T-helper 1 cell treated with Interleukin-12 subunit alpha and Interleukin-12 subunit beta and Interleukin-4 antibody, amounts not matched to agents 30 ng/mL and 1 ng/mL, for 36 hours (primary cell): ENCODE measurements around the gene PITPNM1. TPM values are rescaled to one million over a fixed set of nuclear protein-coding genes. Genes with fewer than 3 reads are reported as not detected.
"Not testable (repeated sequence)": the region's sequence is repeated elsewhere in the genome, so short reads cannot be mapped to it uniquely, and the experiment has no call there.

Experiments
- intact Hi-C: fragments of 100-400 bp; cut with micrococcal nuclease; formaldehyde crosslinking; loops from one replicate; pipeline ENCODE4 v1.15.1; 2024
- total RNA-seq: library from RNA; stranded (reverse); gene quantifications from 2 replicates; pipeline ENCODE4 v1.2.3, GENCODE V29; 2022

The PITPNM1 gene
- total RNA-seq, 1 donor from 2014 or later = 119 TPM

GRCh38 chr11:67523556-67524479 is 18.7 kb upstream of the PITPNM1 start:
- intact Hi-C loops = no loop called here

DNA sequence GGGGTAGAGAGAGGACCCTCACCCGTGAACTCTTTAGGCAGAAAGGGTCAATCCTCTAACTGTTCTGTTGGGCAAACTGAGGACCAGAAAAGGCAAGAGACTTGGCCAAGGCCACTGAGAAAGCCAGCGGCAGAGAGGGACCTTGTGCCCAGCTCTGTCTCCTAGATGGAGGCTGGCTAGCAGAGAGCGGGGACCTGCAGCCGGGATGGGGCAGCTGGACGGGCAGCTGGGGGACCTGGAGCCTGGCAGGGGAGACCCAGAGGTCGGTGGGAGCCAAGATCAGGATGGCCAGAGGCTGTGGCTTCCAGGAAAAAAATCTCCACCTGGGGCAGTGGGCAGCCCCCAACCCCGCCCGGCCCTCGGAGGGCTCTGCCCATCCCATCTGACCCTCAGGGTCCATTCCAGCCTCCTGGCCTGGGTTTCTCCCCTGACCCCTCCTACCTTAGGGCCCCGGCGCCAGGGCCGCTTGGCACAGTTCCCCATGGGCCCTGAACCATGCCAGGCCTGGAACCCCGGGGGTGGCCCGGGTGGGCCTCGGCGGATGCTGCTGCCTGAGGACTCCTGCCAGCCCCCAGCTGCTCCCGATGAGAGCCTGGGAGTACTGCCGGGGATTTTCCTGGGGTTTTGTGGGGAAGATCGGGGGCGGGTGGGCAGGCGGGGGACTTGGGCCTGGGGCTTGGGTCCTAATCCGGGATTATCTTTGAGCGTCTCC is 17.8 kb upstream of the PITPNM1 start, which contains the start of gene CABP2:
TSS of gene CABP2 (minus strand) at position 603 of the 712 bp plus-strand sequence. CDS start at position 483, 120 bp downstream.
- intact Hi-C loops = no loop called here

- intact Hi-C loops = no loop called here
Measured at GRCh38 chr11:67522338-67522737, 17.2 kb upstream of the PITPNM1 start.

- intact Hi-C loops = no loop called here
Measured at GRCh38 chr11:67521924-67522323, 16.8 kb upstream of the PITPNM1 start.

- intact Hi-C loops = no loop called here
Measured at GRCh38 chr11:67520856-67521824, 16.0 kb upstream of the PITPNM1 start.

GRCh38 chr11:67519726-67520125 is 14.6 kb upstream of the PITPNM1 start:
- intact Hi-C loops = no loop called here

- intact Hi-C loops = no loop called here
Measured at GRCh38 chr11:67517784-67518552, 12.8 kb upstream of the PITPNM1 start.

GRCh38 chr11:67516806-67517205 is 11.6 kb upstream of the PITPNM1 start:
- intact Hi-C loops = no loop called here

- intact Hi-C loops = no loop called here
Measured at GRCh38 chr11:67514116-67514515, 9.0 kb upstream of the PITPNM1 start.

DNA sequence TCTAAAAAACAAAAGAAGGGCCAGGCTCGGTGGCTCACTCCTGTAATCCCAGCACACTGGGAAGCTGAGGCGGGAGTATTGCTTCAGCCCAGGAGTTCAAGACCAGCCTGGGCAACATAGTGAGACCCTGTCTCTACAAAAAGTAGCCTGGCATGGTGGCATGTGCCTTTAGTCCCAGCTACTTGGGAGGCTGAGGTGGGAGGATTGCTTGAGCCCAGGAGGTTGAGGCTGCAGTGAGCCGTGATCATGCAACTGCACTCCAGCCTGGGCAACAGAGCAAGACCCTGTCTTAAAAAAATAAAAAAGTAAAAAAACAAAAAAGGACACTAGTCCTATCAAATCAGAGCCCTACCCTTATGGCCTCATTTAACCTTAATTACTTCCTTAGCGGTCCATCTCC is 6.4 kb upstream of the PITPNM1 start:
- intact Hi-C loops = not testable (repeated sequence)

- intact Hi-C loops = no loop called here
Measured at GRCh38 chr11:67510023-67510345, 4.8 kb upstream of the PITPNM1 start.

DNA sequence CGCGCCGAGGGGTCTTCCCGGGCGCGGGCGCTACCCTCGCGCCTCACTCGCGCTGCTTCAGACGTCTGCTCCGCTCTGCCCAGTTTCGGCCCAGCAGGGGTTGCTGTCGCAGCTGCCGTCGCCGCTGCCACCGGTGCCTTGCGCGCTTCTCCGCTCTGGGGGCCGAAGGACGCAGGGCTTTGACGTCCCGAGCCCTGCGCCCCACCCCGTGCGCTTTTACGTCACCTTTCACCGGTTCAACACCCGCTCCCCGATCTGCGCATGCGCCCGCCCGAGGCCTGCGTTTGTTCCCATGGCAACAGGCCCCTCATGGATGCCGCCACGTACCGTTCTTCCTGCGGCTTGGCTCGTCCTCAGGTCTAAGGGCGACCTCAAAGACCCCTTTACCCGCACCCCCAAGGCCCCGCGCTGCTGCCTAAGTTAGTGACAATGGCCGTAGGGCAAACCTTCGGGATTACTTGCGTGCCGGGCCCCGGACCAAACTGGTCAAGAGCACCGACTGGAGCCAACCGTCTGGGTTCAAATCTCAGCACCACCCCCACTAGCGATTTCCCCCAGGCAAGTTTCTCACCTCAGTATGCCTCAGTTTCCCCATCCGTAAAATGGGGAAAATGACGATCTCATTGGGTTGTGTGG is 3.4 kb upstream of the PITPNM1 start:
- intact Hi-C loops = loop anchor here (1.0 to 5.0 kb wide), 11 partner anchors 25 to 524 kb away; partner anchors contain the start of genes AIP, KDM2A, NDUFS8 and NDUFV1

GRCh38 chr11:67507864-67508485 is 2.8 kb upstream of the PITPNM1 start, which contains the start of gene CDK2AP2:
CDK2AP2 (minus strand) TSS chr11:67508162; CDS start chr11:67508082, 80 bp downstream.
- intact Hi-C loops = loop anchor here (1.0 to 5.0 kb wide), 12 partner anchors 25 to 524 kb away; partner anchors contain the start of genes AIP, KDM2A, NDUFS8 and NDUFV1

- intact Hi-C loops = loop anchor here (2.0 to 5.0 kb wide), 2 partner anchors 237 to 525 kb away; partner anchors contain the start of gene NDUFS8
Measured at GRCh38 chr11:67507242-67507863, 2.2 kb upstream of the PITPNM1 start.

- intact Hi-C loops = loop anchor here (1.0 to 5.0 kb wide), 7 partner anchors 37 to 526 kb away; partner anchors contain the start of genes NDUFS8, PTPRCAP and TMEM134
Measured at GRCh38 chr11:67506426-67507051, 1.4 kb upstream of the PITPNM1 start.

GRCh38 chr11:67505605-67506396 is 638 bp upstream of the PITPNM1 start:
- intact Hi-C loops = loop anchor here (1.0 to 5.0 kb wide), 7 partner anchors 36 to 526 kb away; partner anchors contain the start of genes NDUFS8, PTPRCAP and TMEM134
